Esophagus (tissue), 2 donors: ENCODE data around the gene DSG1. TPM values are rescaled to one million over a fixed set of nuclear protein-coding genes. Genes with fewer than 3 reads are reported as not detected.

ENCODE experiments used
- H3K27ac ChIP-seq, 2 donors: one replicate each; pipeline ENCODE4 v1.5.1; 2013; ENCODE audit warnings: low read depth in 2 of 2, mild to moderate bottlenecking in 2 of 2, inconsistent platforms in 1 of 2, low read length in 1 of 2, moderate library complexity in 1 of 2
- H3K27me3 ChIP-seq, 2 donors: one replicate each; pipeline ENCODE4 v1.6.1; 2013; ENCODE audit warnings: low read length in 2 of 2, control low read depth in 1 of 2, mild to moderate bottlenecking in 1 of 2; ENCODE audit not compliant: insufficient read depth in 2 of 2, control insufficient read depth in 1 of 2
- H3K36me3 ChIP-seq, 2 donors: one replicate each; pipeline ENCODE4 v1.6.1; 2013; ENCODE audit warnings: low read length in 1 of 2; ENCODE audit not compliant: control insufficient read depth in 2 of 2, insufficient read depth in 2 of 2
- H3K4me1 ChIP-seq, 2 donors: one replicate each; pipeline ENCODE4 v1.6.1; 2013; ENCODE audit warnings: low read length in 1 of 2; ENCODE audit not compliant: control insufficient read depth in 2 of 2, insufficient read depth in 2 of 2
- H3K4me3 ChIP-seq, 2 donors: one replicate each; pipeline ENCODE4 v1.5.1; 2013; ENCODE audit warnings: low read length in 2 of 2, mild to moderate bottlenecking in 2 of 2, low read depth in 1 of 2, moderate library complexity in 1 of 2
- H3K9me3 ChIP-seq, 2 donors: one replicate each; pipeline ENCODE4 v1.6.1; 2013; ENCODE audit warnings: mild to moderate bottlenecking in 2 of 2, low read depth in 1 of 2, low read length in 1 of 2, moderate library complexity in 1 of 2; ENCODE audit not compliant: control insufficient read depth in 2 of 2, insufficient read depth in 1 of 2
- WGBS, 2 donors: extraction: QIAGEN DNeasy Blood & Tissue Kit; methylation state at CpG; one replicate each; pipeline ENCODE4 v1.1.7; 2013; 5-methylcytosine and 5-hydroxymethylcytosine counted together
- polyA plus RNA-seq, 2 donors: library from polyadenylated mRNA; stranded (reverse); fragments of 200-250 nt; gene quantifications; one replicate each; pipeline ENCODE4 v1.2.3, GENCODE V29; 2013
- donor health status: healthy with polysubstance abuse.
- donor health status: Bipolar disorder and iron deficiency.

DSG1 gene
- polyA plus RNA-seq, 2 donors: 8.4 to 8.9 TPM

DNA sequence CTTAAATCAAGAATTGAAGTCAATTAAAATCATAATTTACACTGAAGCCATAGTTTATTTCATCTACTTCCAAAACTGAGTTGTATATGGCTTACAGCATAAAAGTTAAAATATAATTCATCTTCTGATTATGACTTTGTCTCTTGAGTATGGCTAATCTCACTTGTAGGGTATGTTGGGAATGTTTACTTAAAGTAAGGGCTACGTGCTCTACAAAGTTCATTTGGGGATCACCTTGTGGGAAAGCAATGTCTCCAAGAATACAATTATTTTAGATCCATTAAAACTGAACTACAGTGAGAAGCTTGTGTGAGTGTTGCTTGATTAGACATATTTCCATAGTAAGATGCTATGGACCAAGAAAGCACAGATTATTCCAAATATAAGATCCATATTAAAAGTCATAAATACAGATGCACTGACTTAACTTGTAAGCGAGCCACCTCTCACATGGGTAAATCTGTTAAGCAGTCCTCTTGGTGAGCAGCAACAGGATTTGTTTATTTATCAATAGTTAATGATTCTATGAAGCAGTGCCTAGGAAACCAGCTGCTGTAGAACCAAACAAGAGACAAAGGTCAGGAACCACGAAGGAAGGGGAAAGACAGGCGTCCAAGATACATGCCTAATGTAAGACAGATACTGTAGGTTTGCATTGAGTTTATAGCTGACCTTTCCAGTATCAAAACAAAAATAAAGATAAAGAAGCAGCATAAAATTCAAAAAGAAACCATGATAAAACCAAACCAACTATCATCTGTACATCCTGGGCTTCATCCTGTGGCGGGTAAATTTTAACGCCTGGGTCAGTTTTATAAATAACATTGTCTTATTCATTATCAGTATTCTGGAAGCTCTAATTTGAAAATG is 83.4 kb downstream of the DSG1 start:
- 58 to 74% methylated on average over 6 of the region's 6 CpGs for WGBS, 2 donors
- H3K27me3 ChIP-seq: no peaks in the 10 kb centered on the region
- H3K4me3 ChIP-seq: no peak overlapping the region
- H3K9me3 ChIP-seq: no peaks in the 10 kb centered on the region
- no peak overlapping the region for H3K27ac ChIP-seq
- no peaks in the 10 kb centered on the region for H3K4me1 ChIP-seq
- no peaks in the 10 kb centered on the region for H3K36me3 ChIP-seq

DNA sequence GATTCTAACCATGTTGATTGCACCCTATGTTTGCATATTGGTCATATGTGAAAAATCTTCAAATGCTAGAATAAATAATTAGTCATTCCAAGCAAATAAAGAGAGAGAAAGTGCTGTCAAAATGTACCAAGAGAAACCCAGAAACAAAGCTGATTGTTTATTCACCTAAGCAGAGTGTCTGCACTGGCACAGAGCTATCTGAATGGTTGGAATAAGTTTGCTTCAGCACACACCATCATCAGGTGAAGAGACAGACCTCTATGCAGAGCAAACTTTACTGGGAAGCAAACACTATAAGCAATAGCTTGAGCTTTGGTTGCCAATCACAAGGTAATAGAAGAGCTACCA is 84.0 kb downstream of the DSG1 start:
- Histone ChIP-seq H3K4me3 (no peak overlapping the region), H3K36me3 (no peaks in the 10 kb centered on the region), H3K9me3 (no peaks in the 10 kb centered on the region), H3K27me3 (no peaks in the 10 kb centered on the region), H3K4me1 (no peaks in the 10 kb centered on the region), H3K27ac (no peak overlapping the region)

DNA sequence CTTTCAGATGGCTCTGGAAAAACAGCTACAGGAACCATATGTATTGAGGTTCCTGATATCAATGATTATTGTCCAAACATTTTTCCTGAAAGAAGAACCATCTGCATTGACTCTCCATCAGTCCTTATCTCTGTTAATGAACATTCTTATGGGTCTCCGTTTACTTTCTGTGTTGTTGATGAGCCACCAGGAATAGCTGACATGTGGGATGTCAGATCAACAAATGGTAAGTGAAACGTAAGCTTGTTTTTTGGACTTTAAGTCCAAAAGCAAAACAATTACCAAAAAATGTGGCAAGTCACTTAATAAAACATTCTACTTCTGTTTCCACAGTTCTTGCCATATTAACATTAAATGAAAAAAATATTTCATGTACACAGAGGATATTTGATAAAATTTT is 85.4 kb downstream of the DSG1 start:
- Histone ChIP-seq H3K27ac (no peak overlapping the region), H3K9me3 (no peaks in the 10 kb centered on the region), H3K36me3 (no peaks in the 10 kb centered on the region), H3K27me3 (no peaks in the 10 kb centered on the region), H3K4me3 (no peak overlapping the region), H3K4me1 (no peaks in the 10 kb centered on the region)
- 66 to 71% methylated on average over 2 of the region's 2 CpGs for WGBS, 2 donors

Other genes starting within 250 kb of the DSG1 start
- 100 to 1,000 TPM in 1 of 2 donors, 10 to 100 TPM in 1; 63.5 to 123 TPM for gene DSC2, start 215.7 kb upstream of the DSG1 start, polyA plus RNA-seq
- gene DSC1, start 155.3 kb upstream of the DSG1 start, polyA plus RNA-seq: under 1 TPM; 0.04 to 0.16 TPM
- gene DSG4, start 58.6 kb downstream of the DSG1 start, polyA plus RNA-seq: under 1 TPM in 1 of 2 donors, not detected in 1; 0.01 TPM
- gene DSG3, start 129.6 kb downstream of the DSG1 start, polyA plus RNA-seq: 100 to 1,000 TPM; 130 to 305 TPM
- 1 to 10 TPM; 3.2 to 5.8 TPM for gene DSG2, start 180.0 kb downstream of the DSG1 start, polyA plus RNA-seq